GM18507 (cell line): ENCODE data around the gene EXOC2.
A peak's percentile ranks its signal among the peaks of the same experiment; 100 is the strongest.

Source experiments
- DNase-seq: peaks from one replicate; pipeline ENCODE4 v3.0.0; 2011; ENCODE audit warnings: low read depth; ENCODE audit not compliant: insufficient read length; ENCODE audit errors: extremely low spot score
- FAIRE-seq: peaks from 2 replicates; lab custom pipeline; 2011; peaks lifted over from hg19 to GRCh38; lab: Jason Lieb, UNC

Gene EXOC2

DNA sequence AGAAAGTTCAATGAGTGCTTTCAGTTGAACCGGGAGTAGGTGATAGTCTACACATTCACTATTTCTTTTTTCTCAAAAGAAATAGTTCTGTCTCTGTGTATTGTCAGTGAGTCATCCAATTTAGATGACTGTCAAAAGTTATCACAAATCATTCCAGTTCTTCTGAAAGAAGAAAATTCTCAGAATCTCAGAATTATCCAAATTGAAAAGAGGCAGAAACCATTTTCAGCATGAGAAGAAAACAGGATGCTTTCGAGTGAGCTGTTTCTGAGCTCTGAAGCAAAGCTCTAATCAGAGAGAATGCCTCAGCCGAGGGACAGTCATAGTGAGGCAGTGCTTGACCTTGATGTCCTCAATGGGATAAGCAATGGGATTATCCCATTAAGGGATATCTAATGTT lies 134.0 kb downstream of the EXOC2 start:
- no peak for DNase-seq
- FAIRE-seq: no peak

DNA sequence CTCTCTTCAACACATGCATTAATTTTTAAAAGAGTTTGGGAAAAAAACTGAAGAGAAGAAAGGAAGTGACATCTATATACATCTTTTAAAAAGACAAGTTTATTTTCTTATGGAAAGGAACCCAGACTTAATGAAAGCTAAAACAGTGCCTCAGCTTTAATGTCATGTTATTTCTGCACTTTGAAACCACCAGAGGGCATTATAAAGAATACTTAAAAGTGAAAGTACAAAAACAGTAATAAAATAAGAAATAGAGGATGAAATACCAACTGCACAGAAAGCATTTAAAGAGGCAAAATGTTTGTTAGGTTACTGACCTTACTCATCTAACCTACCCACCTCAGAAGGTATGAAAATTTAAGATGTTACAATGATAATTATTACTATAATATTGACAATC lies 134.8 kb downstream of the EXOC2 start:
- no peak for FAIRE-seq
- no peak for DNase-seq

DNA sequence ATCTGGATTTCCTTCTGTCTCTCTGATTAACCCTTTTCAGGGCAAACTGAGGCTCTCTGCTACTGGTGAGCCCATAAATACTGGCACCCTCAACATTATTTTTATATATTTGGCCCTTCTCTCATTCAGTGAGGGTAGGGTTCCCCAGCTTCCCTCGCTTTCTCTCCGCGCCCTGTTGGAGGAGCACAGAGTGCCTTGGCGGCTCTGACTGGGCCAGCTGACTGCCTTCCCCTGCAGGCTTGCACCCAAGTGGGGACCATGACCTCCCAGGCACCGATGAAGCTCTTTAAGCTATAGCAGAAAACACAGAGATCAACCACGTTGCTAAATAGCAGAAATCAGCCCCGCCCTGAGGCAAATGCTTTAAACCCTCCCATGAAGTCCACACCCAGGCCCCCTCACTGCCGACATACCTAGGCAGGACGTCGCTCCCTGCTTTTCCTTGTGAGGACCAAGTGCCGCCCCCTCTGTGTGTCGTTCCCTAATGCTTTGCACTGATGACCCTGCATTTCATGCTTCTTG lies 141.0 kb downstream of the EXOC2 start:
- FAIRE-seq: no peak
- DNase-seq: no peak

DNA sequence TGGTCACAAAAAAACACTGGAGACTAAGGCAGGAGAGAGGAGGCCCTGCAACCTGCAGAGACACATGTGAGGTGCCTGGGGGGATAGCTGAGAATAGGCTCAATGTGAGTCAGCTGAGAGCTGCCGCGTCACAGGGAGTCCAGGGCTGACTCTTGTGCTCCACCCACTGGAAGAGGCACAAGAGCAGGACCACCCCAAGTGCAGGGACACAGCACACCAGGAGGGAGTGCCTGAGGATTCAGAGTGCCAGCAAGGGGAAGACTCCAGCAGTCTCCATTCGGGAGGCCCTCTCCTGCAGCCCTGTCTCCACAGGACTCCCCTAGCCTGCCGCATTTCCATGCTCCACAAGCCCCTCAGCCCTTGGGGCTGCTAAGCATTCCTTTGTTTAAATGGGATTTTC lies 141.5 kb downstream of the EXOC2 start:
- no peak for FAIRE-seq
- no peak for DNase-seq

DNA sequence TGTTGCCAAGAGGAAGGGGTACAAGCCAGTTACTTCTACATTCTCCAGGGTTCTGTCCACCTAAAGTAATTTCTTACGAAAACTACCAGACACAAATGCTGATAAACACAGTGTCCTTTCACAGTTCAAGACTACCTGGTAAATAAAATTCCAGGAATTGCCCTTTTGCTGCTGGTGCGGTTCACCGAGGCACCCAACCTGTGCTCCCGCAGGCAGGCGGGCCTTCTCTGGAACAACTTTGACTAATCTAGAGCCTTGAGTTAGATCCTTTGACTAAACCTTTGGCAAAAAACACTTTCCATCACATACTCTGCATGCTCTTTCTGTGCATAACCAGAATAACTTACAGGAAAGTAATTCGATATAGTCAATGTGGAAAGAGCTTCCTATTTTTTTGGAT lies 143.0 kb downstream of the EXOC2 start:
- FAIRE-seq (no peak), DNase-seq (no peak)

DNA sequence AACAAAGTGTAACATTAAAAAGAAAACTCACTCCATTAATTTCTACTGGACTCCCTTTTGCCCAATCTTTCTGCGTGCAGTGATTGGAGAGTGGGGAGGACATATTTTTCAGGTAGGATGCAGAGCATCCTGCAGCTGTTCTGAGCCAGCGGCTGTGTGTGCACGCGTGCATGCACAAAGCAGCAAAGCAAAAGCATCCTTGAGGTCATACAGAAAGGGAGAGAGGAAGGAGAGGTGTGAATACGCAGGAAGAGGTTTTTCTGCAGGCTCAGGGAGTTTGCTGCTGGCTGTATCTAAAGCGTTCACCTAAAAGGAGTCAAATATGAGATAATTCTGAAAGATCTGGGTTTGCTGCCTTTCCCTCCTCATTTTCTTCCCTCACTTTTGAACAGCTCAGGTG lies 144.4 kb downstream of the EXOC2 start:
- FAIRE-seq: no peak

DNA sequence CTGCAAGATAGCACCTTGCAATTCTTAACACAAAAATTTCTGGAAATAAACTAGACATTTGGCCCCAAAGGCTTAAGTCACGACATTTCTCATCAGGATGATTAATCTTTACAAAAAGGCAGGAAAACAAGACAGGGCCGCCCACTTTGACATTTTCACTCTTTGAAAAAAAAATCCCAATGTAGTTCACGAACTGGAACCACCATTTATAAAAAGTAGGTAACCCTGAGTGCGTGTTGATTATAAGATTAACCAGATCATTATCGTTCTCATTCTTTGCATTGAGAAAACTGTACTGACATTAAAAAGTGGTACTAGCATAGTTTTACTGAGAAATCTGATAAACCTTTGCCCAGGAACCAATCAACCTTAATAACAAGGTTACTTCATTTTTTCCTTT lies 144.8 kb downstream of the EXOC2 start:
- DNase-seq: no peak
- FAIRE-seq: no peak

More for the DNA sequence above, 144.4 kb downstream of the EXOC2 start:
- no peak for DNase-seq

DNA sequence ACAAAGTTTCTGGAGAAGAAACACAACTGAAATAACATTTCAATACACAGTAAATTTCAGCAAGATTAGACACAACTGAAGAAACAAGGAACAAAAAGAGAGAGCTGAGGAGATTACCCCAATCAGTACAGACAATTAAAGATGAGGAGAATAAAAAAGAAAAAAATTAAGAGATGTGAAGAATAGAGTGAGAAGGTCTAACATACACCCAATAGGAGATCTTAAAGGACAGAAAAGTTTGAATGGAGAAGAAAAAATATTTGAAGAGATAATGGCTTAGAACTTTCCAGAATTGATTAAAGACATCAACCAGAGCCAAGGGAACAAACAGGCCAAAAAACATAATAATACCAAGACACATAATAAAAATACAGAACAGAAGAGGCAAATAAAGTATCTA lies 152.4 kb downstream of the EXOC2 start:
- DNase-seq (no peak), FAIRE-seq (no peak)

DNA sequence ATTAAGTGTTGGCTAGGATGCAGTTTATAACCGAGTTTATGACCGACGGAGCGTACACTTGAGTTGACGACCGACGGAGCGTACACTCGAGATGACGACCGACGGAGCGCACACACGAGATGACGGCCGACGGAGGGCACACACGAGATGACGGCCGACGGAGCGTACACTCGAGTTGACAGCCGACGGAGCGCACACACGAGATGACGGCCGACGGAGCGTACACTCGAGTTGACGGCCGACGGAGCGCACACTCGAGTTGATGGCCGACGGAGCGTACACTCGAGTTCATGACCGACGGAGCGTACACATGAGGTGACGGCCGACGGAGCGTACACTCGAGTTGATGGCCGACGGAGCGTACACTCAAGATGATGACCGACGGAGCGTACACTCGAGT lies 155.8 kb downstream of the EXOC2 start:
- DNase-seq (no peak), FAIRE-seq (no peak)

DNA sequence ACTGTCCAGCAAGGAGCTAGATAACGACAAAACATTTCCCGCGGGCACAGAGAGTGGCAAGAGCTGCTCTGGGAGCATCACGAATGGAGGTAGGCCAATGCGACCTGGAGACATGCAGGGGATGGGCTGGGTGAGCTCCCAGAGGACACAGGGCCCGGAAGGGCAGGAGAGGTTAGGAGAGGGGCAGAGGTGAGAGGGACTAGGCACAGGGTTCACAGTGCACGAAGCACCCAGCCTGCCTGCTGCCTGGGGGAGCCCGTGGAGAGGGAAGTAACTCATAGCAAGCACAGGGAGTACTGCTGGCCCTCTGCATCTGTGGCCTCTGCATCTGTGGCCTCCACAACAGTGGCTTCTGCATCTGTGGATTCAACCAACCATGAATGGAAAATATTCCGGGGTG lies 162.5 kb downstream of the EXOC2 start:
- FAIRE-seq: no peak
- no peak for DNase-seq

DNA sequence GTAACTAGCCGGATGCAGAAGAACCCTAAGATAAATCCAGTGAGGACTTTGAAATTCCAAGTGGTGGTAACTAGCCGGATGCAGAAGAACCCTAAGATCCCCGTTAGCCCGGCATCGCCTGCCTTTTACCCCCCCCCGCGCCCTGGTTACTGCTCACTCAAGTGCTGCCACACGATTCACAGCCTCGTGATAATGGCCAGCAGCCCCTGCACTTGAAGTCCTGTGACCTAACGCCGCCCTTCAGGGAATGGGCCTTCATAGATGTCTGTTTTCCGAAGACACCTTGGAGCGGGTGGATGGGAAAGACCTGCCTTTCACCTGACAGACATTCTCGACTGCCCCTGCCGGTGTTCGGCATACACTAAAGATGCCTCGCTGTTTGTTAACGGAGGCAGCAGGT lies 163.9 kb downstream of the EXOC2 start:
- DNase-seq: no peak
- FAIRE-seq: no peak

DNA sequence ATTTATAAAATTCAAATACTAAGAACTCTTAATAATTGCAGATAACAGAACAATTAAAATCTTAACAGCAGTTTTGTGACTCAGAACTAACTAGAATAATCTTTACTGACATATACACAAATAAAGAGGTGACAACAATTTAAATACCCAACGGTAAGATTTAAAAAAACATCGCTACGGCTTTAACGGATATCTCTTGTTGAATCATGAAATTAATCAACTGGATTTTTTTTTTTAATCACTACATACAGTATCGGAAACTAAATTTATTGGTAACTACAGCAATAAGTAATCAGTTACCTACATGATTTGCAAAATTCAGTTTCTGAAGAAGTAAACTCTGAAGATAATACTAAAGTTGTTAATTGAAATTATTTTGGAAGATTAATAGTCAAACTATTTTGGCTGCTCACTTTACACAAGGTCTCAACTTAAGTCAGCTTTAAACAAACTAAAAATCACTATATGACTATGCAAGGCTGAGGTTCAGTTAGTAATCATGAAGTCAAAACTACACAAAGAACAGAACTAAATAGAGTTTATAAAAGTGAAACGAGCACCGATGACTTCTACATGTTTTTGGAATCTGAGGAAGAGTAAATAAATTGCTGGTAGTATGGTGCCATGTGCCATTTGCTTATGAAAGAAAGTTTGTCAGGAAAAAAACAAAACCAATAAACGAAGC lies 164.8 kb downstream of the EXOC2 start:
- no peak for DNase-seq
- peak; percentile 5 for FAIRE-seq

DNA sequence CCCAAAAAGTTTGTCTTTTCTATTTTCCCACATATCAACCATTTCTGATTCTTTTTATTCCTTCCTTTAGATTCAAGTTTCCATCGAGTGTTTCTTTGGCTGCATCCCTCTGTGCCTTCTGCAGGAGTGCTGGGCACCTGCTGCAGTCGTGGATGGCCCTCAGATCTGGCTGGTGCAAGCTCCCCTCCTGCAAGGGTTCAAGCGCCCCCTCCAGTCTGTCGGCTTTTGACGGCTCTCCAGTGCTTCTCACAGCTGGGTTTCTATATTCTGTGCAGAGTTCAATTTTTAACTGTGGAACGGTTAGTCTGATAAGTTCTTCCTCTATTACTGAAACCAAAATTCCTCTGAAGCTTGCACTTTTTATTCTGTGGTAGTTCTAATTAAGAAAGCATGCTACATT lies 168.1 kb downstream of the EXOC2 start:
- no peak for FAIRE-seq
- no peak for DNase-seq

DNA sequence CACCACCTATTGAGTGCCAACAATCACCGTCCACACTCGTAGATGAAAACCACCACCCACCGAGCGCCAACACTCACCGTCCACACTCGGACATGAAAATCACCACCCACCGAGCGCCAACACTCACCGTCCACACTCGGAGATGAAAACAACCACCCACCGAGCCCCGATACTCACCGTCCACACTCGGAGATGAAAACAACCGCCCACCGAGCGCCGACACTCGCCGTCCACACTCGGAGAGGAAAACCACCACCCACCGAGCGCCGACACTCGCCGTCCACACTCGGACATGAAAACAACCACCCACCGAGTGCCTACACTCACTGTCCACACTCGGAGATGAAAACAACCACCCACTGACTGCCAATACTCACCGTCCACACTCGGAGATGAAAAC lies 172.1 kb downstream of the EXOC2 start:
- no peak for DNase-seq
- no peak for FAIRE-seq

DNA sequence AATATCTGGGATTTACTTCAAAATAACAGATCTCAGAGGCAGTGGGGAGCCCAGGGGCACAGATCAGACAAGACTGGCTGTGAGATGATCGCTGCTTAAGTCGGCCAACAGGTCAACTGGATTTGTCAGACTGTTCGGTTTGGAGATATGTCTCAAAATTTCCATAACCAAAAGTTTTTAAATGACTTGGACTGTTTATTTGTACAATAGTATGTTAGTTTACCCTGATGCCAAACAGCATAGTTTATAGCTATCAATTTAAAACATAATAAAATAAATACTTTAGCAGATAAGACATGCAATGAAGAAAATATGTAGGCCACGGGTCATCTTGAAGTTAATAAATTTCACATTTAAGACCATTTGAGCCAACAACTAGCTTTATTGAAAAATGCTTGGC lies 174.7 kb downstream of the EXOC2 start:
- DNase-seq (no peak), FAIRE-seq (no peak)

DNA sequence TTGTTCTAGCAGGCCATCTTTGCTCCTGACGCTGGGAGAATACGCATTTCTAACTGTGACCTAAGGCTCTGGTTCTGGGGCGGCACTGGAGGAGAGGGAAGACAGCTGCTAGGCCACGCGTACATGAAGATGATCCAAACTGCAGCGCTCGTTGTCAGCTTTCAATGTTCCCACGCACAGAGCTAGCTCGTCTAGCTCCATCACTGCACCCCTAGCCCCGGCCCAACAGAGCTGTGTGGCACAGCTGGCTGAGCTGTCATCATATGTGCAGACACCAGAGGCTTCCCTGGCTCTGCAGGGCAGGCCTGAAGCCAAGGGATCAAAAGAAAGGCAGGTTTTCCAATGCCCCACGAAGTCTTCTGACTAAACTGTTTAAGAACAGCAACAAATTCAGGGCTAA lies 176.7 kb downstream of the EXOC2 start:
- DNase-seq: no peak
- FAIRE-seq: no peak

DNA sequence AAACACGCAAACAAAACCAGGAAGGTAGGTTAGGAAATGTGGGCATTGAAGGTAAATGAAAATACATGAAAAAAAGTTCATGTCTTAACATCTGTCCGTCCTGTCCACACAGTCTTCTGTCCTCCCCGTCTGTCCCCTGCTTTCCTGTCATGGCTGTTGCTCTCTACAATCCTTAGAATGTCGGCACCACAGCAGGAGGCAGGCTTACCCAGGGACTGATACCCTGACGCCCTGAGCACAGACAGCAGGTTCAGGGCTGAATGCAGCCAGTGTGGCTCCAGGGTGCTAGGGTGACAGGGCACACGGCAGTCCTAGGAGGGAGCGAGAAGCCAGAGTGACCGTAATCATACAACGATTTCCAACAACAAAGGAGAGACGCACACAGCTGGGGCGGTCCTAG lies 177.7 kb downstream of the EXOC2 start:
- DNase-seq (no peak), FAIRE-seq (peak; percentile 9)

DNA sequence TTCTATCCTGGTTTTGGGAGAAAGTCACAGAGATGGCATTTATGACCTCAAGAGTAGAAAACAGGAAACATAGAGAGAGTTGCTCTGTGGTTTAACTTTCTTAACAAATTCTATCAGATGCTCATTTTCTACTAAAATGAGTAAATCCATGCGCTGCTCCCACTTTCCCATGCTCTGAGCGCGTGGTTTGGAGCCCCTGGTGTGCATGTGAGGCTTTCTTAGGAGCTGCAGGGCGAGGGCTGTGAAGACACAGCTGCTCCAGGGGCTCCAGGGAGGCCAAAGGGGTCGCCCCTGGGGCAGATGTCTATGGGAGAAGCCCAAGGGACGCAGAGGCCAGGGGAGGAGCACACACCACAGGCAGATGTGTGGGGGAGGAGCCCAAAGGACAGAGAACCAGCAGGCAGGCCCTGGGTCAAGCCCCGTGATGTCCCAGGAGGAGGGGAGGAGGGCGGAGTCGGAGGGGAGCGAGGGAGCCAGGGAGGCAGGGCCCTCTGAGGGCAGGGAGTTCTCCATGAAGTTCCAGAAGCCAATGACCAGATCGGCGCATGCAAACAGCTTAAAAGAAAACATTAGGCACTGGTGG lies 178.5 kb downstream of the EXOC2 start:
- FAIRE-seq (no peak), DNase-seq (no peak)

DNA sequence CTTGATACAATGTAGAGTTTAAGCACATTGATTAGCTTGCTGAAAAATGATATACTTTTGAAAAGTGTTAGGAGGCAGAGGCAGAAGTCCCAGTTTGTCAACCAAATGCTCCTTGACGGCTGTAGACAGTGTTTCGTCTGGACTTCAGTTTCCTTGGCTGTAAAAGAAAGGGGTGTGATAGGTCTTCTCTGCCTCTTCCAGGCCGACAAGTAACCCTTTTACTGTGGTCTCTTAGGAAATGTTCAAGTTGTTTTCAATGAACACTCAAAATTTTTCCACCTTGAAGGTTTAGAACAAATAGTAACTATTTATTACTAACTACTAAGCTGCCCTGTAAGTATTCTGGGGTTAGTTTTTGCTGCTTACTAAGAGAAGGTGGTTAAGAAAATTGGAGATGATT lies 179.0 kb downstream of the EXOC2 start:
- FAIRE-seq (no peak), DNase-seq (no peak)

DNA sequence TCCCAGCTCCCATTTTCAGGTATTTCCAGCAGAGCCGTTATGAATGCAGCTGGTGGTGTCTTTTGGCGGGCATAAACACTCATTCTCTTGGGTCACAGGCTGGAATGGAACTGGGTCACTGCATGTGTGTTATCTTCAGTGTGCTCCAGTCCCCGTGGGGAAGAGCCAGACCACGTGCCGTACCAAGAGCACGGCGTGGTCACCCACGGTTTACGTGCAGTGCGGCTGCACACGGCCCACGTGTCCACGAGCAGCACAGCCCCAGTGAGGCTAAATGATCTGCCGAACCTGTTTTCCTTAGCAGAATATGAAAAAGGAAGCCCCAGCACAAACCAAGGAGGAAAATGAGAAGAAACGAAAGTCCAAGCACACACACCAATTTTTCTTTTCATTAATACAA lies 179.9 kb downstream of the EXOC2 start:
- no peak for DNase-seq
- FAIRE-seq: no peak

DNA sequence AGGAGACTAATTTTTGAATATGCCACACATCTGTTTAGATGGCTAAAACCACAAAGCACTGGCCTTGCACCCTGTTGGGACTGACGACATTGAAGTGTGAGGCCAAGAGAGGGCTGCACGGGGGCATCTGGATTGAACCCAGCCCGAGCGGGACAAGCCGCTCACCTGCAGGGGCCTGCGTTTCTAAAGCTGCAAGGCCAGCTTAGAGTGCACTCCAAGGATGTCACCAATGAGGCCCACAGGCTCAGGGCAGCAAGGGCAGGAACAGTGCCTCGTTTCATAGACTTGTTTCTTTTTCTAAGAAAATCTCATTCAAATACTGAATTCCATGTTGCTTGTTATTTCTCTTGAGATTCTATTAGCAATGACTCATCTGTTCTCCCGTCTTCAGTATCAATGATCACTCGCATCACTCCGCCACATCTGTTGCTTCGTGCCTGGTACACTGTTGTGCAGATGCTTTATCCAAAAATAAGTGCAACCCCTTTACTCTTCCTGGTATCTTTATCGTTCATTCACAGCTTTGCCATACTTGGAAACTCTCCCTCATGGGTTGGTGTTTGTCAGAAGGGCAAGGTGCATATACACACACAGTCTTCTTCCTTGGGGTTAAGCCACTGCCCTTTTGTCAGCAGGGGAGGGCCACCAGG lies 181.3 kb downstream of the EXOC2 start:
- no peak for DNase-seq
- no peak for FAIRE-seq
